Upper lobe of left lung (tissue), 6 donors: Measurements from ENCODE around the gene TMPRSS6. TPM values are rescaled to one million over a fixed set of nuclear protein-coding genes. Genes with fewer than 3 reads are reported as not detected.

Experiments used
- ATAC-seq, 2 donors: fragments of 200-7000 bp; cut with Tn5 transposase; one replicate each; pipeline ENCODE4 v1.9.1; 2022; ENCODE audit warnings: mild to moderate bottlenecking in 2 of 2, moderate library complexity in 2 of 2; ENCODE audit not compliant: low FRiP score in 2 of 2
- DNase-seq, 2 donors: peaks; one replicate each; pipeline ENCODE4 v3.0.0-alpha.2; 2019 to 2020
- H3K27ac ChIP-seq, 4 donors: fragments of 200-600 bp; sonication (generic); one replicate each; pipeline ENCODE4 v1.5.1; 2016 to 2019
- H3K27me3 ChIP-seq, 4 donors: fragments of 200-600 bp; sonication (generic); one replicate each; pipeline ENCODE4 v1.5.1; 2017 to 2019
- H3K36me3 ChIP-seq, 4 donors: fragments of 200-600 bp; sonication (generic); one replicate each; pipeline ENCODE4 v1.5.1; 2016 to 2019
- H3K4me1 ChIP-seq, 4 donors: fragments of 200-600 bp; sonication (generic); one replicate each; pipeline ENCODE4 v1.5.1; 2018 to 2019
- H3K4me3 ChIP-seq, 4 donors: fragments of 200-600 bp; sonication (generic); one replicate each; pipeline ENCODE4 v1.5.1; 2017 to 2019; ENCODE audit warnings: mild to moderate bottlenecking in 2 of 4, moderate library complexity in 1 of 4
- H3K9me3 ChIP-seq, 4 donors: fragments of 200-600 bp; sonication (generic); one replicate each; pipeline ENCODE4 v1.5.1; 2018 to 2019
- CTCF ChIP-seq, 6 experiments: fragments of 450-650 bp in 4 of 6; fragments of 200-600 bp in 2 of 6; sonication (generic) in 2 of 6; IDR thresholded peaks; one replicate each; pipeline ENCODE4 v1.5.1; 2016 to 2019; ENCODE audit warnings: antibody characterized with exemption in 6 of 6
- EP300 ChIP-seq, 4 donors: sonication (generic); formaldehyde crosslinking; IDR thresholded peaks; one replicate each; pipeline ENCODE4 v1.5.1; 2017; ENCODE audit warnings: antibody characterized with exemption in 4 of 4, control low read depth in 2 of 4
- POLR2A ChIP-seq, 4 donors: fragments of 450-650 bp; IDR thresholded peaks; one replicate each; pipeline ENCODE4 v1.5.1; 2016 to 2017; ENCODE audit warnings: antibody characterized with exemption in 4 of 4, mild to moderate bottlenecking in 2 of 4
- POLR2AphosphoS5 ChIP-seq, 2 donors: sonication (generic); formaldehyde crosslinking; IDR thresholded peaks; one replicate each; pipeline ENCODE4 v1.5.1; 2017; ENCODE audit warnings: antibody characterized with exemption in 2 of 2
- WGBS, 2 donors: methylation state at CpG; one replicate each; pipeline ENCODE4 v1.1.5; 2017 to 2018; 5-methylcytosine and 5-hydroxymethylcytosine counted together
- total RNA-seq, 6 donors: library from RNA; depleted of rRNA in 4 of 6; stranded (reverse); fragments of >200 nt in 4 of 6; gene quantifications; one replicate each; pipeline versions ENCODE4 v1.1.0 to v1.2.1, GENCODE V29; 2016 to 2021
- donor health status: DM: no; HTN: no; CAD: no; lungs with moderate emphysema.
- donor health status: DM: no; HTN: yes; CAD: no; lungs with severe emphysema.

The TMPRSS6 gene
- total RNA-seq, 6 donors from 2014 or later, result 0.47 to 8.2 (median 2.0) TPM

DNA sequence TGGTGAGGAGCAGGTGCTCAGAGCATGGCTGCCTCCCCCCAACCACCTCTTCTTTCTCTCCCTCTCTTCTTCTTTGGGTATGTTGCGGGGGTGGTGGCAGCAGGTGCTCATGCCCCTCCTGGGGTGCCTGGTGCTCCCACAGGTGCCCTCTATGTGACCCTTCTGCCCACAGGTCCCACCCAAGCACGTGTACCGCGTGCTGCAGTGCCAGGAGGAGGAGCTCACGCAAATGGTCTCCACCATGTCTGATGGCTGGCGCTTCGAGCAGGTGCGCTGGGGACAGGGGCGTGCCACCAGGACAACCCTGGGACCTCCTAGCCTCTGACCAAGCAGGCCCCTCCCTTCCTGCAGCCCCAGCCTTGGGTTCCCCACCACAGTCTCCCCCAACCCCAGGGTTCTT lies 52.3 kb downstream of the TMPRSS6 start:
- Histone ChIP-seq H3K9me3 (no peaks in the 10 kb centered on the region), H3K36me3 (peaks cover 0 to 60% (median 19%) of the 10 kb centered on the region in 4 donors), H3K27ac (no peak overlapping the region), H3K4me3 (no peak overlapping the region), H3K4me1 (peaks cover 0 to 5% (median 4%) of the 10 kb centered on the region in 4 donors), H3K27me3 (no peaks in the 10 kb centered on the region)
- no peak for TF ChIP-seq CTCF (IDR thresholded peaks at IDR 0.05)
- TF ChIP-seq EP300 (IDR thresholded peaks at IDR 0.05), result no peak
- no peak for TF ChIP-seq POLR2A (IDR thresholded peaks at IDR 0.05)
- TF ChIP-seq POLR2AphosphoS5 (IDR thresholded peaks at IDR 0.05), result no peak
- DNase-seq (no peak), ATAC-seq (no peak)
- WGBS, 2 donors, result 71 to 87% methylated on average over 4 to 9 of the region's 9 CpGs

- no peak for ATAC-seq
- WGBS, 2 donors, result 94 to 96% methylated on average over 13 of the region's 13 CpGs
- TF ChIP-seq EP300 (IDR thresholded peaks at IDR 0.05) (no peak), POLR2AphosphoS5 (IDR thresholded peaks at IDR 0.05) (no peak), POLR2A (IDR thresholded peaks at IDR 0.05) (no peak), CTCF (IDR thresholded peaks at IDR 0.05) (no peak)
- Histone ChIP-seq H3K36me3 (peaks cover 0 to 60% (median 19%) of the 10 kb centered on the region in 4 donors), H3K27ac (no peak overlapping the region), H3K4me1 (peaks cover 2 to 15% (median 12%) of the 10 kb centered on the region in 4 donors), H3K27me3 (no peaks in the 10 kb centered on the region), H3K4me3 (no peak overlapping the region), H3K9me3 (no peaks in the 10 kb centered on the region)
- no peak for DNase-seq
These were observed 53.3 kb downstream of the TMPRSS6 start for GRCh38 chr22:37056246-37056645.

GRCh38 chr22:37054600-37055365 lies 54.7 kb downstream of the TMPRSS6 start:
- Histone ChIP-seq H3K9me3 (no peaks in the 10 kb centered on the region), H3K4me3 (no peak overlapping the region), H3K27me3 (no peaks in the 10 kb centered on the region), H3K4me1 (peaks cover 3 to 21% (median 13%) of the 10 kb centered on the region in 4 donors), H3K36me3 (peaks cover 0 to 45% (median 14%) of the 10 kb centered on the region in 4 donors), H3K27ac (no peak overlapping the region)
- TF ChIP-seq POLR2AphosphoS5 (IDR thresholded peaks at IDR 0.05) (no peak), EP300 (IDR thresholded peaks at IDR 0.05) (no peak), CTCF (IDR thresholded peaks at IDR 0.05) (no peak), POLR2A (IDR thresholded peaks at IDR 0.05) (no peak)
- WGBS, 2 donors, result 93 to 97% methylated on average over 9 to 20 of the region's 20 CpGs
- ATAC-seq, result no peak
- no peak for DNase-seq

DNA sequence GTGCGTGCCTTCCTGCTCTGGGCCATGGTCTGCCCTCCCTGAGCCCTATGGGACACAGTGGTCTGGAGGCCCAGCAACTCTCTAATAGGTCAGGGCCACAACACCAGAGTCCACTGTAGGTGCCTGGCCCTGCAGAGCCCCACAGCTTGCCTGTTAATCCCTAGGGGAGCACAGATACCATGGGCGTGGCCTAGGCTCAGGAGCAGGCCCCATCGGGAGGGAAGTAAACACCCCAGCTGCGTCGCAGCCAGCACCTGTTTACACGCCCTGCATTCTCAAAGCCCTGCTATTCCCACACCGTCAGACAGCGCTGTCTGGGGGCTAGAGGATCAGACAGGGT lies 55.5 kb downstream of the TMPRSS6 start:
- no peaks in the 10 kb centered on the region for H3K27me3 ChIP-seq
- no peak overlapping the region for H3K4me3 ChIP-seq
- ATAC-seq (no peak), DNase-seq (no peak)
- 81 to 85% methylated on average over 5 to 8 of the region's 8 CpGs for WGBS, 2 donors
- H3K4me1 ChIP-seq, result peaks cover 3 to 21% (median 13%) of the 10 kb centered on the region in 4 donors
- peaks cover 0 to 40% (median 10%) of the 10 kb centered on the region in 4 donors for H3K36me3 ChIP-seq
- no peak overlapping the region for H3K27ac ChIP-seq
- TF ChIP-seq POLR2A (IDR thresholded peaks at IDR 0.05) (no peak), EP300 (IDR thresholded peaks at IDR 0.05) (no peak), POLR2AphosphoS5 (IDR thresholded peaks at IDR 0.05) (no peak), CTCF (IDR thresholded peaks at IDR 0.05) (no peak)
- H3K9me3 ChIP-seq, result no peaks in the 10 kb centered on the region
